ENCODE measurements around the gene DYNC2LI1.
"Not testable (repeated sequence)": the region's sequence is repeated elsewhere in the genome, so short reads cannot be mapped to it uniquely, and the experiment has no call there.

The DYNC2LI1 gene

DNA sequence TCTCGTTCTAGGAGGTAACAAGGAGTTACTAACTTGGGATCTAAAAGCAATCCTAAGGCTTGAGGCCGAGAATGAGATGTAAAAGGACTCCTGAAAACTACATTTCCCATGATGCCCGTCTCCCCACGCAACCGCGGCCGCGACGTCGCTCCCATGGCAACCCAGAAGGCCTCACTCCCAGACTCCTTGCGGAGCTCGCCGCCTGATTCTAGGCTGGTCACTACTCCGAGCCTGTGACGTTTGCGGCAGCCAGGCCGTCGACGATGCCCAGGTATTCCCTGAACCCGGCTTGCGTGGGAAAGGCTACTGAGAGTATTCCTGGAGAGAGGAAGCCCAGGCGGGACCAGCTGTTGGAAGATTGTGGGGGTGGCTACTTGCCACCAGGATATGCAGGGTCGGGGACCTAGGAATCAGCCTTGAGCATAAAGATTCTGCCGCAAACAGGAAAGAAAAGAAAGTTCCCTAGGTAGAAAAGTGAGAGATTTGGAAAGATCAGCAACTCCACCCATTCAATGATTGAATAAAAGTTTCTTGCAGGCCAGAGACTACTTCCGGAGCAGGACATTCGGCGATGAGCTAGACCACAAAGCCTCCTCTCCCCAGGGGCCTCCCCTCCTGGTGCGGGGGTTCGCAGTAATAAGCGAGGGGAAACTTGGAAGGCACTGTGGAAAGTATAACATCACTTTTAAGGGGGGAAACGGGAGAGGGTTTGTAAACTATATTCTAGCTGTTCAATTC is at the start of gene DYNC2LI1:
Gene DYNC2LI1 (plus strand): TSS at position 164 of the 738 bp plus-strand sequence. CDS start 100 bp downstream, at position 264.
- peak; percentile 52 to 75 for DNase-seq

DNA sequence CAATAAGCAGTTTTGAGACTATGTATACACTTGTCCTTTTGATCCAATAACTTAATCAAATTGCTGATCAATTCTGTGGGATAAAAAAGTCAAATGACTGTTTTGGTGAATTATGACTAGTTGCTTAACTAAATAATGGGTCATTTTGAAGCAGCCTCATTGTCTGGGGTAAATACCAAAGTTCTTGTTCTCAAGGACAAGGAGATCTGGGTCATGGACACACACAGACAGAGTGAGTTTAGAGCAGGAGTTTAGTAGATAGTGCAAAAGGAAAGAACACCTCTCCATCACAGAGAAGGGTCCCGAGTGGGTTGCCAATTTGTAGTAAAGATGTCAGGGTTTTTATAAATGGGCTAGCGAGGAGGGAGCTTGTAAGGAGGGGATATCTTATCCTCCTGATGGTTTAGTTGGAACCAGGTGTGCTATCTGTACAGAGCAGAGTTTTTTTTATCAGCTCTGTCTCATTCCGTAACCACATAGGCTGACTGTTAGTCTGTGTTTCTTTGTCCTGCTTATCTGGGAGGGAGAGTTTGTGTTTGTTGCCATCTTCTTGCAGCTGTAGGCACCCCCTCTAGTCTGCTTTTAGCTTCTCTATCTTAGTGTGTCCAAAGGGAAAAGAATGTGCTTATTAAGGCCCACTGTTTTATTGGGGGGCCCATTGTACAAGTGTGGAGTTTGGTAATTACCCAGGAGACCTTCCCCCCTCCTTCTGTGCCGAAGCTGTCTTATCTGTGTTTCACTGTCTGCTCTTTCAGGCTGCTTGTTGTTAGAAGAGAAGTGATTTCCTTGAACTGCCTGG is 48.9 kb upstream of the DYNC2LI1 start:
- DNase-seq = no peak

DNA sequence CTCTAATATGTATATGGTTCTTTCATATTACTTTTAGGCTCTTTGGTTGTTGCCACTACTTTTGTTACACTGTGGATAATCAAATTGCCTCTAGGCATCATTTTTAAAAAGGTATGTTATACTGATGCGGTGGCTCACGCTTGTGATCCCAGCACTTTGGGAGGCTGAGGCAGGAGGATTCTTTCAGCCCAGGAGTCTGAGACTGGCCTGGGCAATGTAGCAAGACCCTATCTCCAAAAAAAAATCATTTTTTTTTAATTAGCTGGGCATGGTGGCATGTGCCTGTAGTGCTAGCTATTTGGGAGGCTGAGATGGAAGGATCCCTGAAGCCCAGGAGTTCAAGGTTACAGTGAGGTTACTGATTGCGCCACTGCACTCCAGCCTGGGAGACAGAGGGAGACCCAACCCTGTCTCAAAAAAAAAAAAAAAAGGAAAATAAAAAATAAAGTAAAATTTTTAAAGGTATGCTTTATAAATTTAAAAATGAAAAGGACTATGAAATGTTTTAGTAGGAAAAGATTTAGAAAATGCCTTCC is 48.1 kb upstream of the DYNC2LI1 start:
- DNase-seq = no peak

DNA sequence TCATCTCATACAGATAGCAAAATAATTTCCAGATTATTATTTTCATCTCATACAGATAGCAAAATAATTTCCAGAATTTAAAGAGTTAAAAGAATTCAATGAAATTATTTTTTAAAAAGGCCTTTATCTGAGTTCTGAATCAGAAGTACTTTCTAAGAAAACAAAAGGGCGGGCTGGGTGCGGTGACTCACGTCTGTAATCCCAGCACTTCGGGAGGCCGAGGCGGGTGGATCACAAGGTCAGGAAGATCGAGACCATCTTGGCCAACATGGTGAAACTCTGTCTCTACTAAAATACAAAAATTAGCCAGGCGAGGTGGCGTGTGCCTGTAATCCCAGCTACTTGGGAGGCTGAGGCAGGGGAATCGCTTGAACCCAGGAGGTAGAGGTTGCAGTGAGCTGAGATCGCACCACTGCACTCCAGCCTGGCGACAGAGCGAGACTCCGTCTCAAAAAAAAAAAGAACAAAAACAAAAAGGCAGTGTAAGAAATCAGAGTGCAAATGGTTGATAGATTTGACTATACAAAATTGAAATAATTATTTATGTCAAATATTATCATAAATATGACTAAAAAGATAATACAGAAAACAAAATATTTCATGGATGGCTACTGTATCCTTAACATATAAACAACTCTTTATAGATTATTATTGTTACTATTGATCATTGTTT is 46.7 kb upstream of the DYNC2LI1 start:
- not testable (repeated sequence) for DNase-seq

DNA sequence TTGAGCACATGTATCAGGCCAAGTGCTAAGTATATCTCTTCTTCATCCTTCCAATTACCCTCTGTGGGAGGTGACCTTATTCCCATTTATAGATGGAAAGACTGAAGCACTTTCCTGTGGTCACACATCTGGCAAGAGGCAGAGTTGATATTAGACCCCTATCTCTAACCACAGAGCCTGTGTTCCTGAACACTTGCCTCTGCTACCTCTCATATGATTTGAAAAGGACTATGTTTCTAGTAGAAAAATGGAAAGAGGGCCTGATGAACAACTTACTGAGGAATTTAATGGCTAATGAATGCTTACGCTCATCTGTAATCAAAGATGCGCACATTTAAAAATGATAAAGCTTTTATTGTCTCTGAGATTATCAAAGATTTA is 46.2 kb upstream of the DYNC2LI1 start:
- no peak for DNase-seq

DNA sequence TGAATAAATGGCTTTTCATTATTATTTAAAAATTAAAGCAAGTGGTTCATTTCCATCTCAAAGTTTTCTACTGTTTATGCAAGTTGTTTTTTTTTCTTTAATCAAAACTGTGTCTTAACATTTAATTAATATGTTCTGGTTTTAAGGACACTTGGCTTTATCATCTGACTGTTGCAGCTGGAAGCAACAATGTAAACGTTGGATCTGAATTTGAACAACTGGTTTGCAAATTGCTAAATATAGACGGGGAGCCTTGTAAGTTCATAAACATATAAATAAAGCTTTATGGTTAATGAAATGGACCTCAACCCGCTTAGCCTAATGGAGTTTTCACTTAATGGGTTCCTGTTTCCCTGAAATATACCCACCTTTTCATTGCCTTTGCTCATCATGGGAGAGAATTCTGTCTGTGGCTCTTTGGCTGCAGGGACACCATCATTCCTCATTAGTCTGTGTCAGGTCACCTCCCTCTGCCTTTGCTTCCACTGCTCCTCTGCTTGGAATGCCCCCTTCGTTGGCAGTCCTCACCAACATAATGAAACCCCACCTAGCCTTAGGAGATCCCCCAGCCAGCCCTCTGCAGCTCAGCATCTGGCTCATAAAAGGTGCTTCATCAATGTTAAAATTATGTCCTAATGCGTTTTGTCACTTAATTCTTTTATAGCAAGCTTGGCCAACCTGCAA is 44.2 kb upstream of the DYNC2LI1 start:
- no peak for DNase-seq

DNA sequence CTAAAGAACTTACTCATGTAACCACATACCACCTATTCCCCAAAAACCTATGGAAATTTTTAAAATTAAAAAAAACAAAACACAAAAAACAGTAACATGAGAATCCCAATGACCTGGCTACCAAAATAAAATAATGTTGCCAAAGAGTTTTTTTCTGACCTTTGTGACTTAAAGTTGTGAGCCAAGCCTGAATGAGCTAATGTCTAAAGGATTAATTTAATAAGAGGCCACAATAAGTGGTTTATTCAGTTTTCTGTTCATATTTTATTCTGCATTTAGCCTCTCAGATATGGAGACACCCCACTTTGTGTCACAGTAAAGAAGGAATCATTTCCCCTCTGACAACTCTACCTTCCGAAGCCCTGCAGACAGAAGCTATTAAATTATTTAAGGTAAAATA is 42.6 kb upstream of the DYNC2LI1 start:
- no peak for DNase-seq

DNA sequence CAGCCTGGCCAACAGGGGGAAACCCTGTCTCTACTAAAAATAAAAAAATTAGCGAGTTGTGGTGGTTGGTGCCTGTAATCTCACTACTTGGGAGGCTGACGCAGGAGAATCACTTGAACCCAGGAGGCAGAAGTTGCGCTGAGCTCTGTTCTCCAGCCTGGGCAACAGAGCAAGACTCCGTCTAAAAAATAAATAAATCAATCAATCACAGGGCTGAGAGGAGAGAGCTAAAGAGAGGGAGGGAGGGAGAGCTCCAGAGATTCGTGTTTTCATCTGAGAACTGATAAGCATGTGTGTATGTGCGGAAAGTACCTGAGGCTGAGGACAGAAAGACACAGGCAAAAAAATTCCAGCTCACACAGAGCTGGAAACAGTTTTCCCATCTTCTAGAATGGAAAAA is 37.2 kb upstream of the DYNC2LI1 start:
- DNase-seq = no peak

DNA sequence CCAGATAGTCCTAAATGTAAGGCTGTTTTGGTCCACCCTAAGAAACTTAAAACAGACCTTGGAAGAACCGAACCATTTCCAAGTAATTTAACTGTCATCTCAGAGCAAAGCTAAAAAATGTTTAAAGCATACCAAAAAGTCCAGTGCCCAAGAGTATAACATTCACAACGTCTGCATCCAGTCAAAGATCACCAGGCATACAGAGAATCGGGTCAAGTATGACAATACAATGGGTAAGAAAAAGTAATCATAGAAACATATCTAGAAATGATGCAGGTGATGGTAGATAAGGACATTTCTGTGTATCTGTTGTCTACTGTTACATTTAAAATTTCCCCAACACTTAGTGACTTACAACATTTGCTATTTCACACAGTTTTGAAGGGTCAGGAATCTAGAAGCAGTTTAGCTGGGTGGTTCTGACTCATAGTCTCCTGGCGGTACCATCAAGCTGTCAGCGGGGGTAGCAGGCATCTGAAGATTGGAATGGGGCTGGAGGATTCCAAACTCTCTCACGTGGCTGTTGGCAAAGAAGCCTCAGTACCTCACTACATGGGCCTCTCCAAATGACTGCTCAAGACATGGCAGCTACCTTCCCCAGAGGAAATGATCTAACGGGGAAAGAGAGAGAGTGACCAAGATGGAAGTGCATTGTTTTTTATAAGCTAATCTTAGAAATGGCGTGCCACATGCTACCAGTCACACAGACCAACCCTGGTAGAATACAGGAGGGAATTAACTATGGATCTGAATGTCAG is 36.6 kb upstream of the DYNC2LI1 start:
- DNase-seq = no peak

DNA sequence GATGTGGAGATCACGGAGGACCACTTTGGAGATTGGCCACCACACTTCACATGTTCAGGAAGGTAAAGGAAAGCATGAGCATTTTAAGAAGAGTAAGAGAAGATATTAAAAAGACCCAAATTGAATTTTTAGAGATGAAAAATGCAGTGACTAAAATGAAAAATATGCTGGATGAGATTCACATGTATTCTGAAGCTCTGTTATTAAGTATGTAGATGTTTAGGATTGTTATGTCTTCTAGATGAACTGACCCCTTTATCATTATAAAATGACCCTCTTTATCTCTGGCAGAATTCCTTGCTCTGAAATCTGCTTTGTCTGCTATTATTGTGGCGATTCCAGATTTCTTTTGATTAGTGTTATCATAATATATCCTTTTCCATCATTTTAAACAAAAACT is 36.0 kb upstream of the DYNC2LI1 start:
- no peak for DNase-seq

DNA sequence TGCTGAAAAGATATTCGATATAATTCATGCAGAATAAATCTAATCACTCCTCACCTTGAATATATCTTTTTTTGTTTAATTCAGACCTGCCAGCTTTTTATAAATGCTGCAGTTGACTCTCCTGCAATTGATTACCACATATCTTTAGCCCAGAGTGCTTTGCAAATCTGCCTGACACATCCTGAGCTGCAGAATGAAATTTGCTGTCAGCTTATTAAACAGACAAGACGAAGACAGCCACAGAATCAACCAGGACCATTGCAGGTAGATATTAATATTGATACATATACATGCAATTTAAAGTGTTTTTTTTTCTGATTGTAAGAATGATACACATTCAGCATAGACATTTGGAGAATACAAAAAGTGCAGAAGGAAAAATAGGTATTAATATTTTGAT is 35.6 kb upstream of the DYNC2LI1 start:
- no peak for DNase-seq

DNA sequence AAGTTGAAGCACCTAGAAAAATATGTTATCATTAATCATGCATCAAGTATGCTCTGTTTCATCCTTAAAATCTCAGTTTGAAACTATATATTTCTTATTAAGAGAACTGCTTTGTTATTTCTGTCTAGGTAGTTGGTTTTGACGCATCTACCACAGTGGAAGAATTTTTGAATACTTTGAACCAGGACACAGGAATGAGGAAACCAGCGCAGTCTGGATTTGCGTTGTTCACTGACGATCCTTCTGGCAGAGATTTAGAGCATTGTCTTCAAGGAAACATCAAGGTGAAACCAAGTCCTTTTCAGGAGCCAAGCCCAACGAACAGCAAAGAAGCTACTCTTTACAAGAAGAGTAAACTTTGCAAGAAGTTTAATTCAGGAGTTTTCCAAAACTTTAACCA is 30.1 kb upstream of the DYNC2LI1 start:
- no peak for DNase-seq

DNA sequence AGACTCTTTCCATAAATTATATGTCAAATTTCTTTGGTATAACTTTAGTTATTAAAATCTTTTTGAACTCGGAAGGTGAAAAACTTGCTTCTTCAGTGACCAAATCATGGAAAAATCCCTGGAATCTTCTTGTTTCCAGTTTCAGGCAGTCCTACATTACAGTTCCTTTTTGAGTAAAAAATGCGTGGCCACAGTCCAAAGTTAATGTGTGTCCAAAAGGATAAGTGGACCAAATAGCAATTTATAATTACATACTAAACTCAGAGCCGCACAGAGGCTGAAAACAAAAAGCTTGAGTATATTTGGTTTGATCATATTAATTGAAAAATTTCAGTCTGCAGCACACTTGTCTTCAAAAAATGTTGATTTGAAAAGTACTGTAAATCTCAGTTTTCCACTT is 28.4 kb upstream of the DYNC2LI1 start:
- DNase-seq = no peak

DNA sequence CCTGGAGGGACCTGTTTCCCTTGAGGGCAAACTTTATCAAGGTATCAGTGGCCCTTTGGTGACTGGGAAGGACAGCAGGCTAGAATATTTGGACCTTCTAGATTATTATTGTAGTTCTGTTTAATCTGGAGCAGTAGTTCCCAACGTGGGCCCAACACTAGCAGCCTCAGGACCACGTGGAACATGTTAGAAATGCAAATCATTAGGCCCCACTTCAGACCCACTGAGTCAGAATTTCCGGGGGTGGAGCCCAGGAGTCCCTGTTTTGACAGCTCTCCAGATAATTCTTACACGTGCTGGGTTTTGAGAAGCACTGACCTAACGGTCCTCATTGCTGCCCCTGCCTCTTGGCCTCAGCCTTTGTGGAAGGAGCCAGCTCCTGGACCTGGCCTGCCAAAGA is 25.5 kb upstream of the DYNC2LI1 start:
- no peak for DNase-seq

DNA sequence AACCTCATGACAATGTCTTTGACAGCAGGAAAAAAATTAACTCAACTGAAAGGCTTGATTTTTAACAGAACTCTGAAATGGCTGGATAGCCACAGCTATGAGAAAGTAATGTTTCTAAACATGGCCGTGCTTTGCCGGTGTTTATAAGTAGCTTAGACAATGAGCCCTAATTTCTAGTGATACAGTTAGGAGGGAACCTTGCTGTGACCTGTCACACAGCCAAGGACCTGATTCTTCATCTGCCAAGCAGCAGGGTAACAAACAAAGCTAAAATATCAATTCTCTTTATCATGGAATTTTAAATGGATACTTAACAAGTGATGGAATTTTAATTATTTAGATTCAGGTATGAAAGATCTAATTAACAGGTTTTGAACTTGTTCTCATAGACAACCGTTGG is 24.3 kb upstream of the DYNC2LI1 start:
- no peak for DNase-seq

DNA sequence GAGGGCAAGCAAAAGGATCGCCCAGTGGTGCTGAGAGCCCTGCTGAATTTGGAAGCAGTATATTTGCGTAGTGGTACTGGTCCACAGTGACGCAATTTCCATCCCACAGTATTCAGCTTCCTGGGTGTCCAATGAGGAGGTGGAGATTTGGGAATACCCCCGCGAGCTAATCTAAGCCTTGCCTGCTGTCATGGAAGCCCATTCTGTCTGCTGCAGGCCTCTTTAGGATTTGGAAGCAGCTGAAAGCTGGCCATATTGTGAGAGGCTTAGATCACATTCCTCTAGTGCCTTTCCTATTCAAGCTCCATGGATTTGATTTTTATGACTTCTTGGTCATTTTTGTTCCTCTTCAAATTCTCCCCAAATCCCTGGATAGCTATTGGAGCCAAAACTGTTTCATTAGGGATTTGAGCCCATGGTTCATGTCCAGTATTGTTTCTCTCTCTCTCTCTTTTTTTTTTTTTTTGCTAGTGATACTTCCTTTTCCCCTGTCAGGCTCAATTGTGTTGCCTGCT is 22.3 kb upstream of the DYNC2LI1 start:
- no peak for DNase-seq

DNA sequence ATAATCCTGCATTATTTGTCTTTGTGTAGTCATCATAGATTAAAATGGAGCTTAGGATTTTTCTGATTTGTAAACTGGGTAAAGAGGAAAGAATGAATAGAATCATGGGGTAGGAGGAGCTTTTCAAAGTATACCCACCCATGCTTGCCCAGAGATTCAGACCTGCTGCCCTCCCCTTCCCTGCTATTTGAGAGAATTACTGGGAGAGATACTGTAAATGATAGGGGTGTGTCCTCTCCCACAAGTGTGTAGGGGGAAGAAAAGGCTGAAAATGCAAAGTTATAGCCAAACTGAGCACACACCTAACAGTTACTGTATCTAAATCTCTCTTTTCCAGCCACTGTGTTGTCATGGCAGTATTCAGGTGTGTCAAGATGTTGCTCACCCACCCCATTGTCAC is 21.5 kb upstream of the DYNC2LI1 start:
- no peak for DNase-seq

DNA sequence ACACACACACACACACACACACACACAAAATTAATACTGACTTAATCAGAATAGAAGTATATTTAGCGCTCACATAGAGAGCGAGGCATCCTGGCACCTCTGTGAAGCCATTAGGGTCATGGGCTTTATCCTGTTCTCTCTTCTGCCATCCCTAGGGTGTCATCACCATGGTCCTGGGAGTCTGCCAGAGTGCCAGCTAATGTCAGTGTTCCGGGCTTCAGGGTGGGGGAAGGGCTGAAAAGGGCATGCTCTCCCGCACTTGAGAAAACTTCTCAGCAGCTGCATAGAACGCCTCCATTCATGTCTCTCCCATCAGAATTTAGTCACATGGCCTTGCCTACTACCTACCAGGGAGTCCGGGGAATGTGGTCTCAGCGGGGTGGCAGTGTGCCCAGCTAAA is 19.7 kb upstream of the DYNC2LI1 start:
- DNase-seq = no peak

DNA sequence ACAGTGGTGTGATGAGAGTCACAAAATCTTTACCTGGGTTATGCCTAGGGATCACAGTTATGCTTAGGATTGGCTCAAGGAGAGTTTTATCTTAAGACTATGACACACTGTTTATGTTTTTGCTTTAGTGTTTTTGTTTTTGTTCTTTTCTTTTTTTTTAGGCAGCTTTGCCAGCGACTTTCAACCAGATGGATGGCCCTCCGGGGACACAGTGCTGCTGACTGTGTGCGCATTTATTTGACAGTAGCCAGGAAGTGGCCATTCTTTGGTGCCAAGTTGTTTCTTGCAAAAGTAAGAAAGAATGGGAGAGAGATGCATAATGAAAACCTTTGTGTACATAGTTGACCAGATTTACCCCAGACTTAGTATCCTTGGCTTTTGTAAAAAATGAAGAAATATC is 15.1 kb upstream of the DYNC2LI1 start:
- DNase-seq = no peak

DNA sequence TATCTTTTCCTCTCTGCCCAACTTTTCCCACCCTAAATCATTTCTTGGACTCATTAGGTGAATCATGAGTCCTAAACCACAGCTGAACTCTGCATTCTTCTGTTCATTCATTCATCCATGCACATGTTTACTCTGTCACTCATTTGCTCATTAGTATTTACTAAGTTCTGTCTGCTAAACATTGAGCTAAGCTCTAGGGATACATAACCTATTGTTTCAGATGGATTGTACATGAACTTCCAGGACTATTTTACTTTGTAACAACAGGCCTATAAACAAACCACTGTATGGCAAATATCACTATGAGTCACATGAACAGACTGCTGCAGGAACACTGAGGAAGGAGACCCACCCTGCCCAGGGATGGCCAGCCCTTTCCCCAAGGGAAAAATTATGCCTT is 14.6 kb upstream of the DYNC2LI1 start:
- no peak for DNase-seq

DNA sequence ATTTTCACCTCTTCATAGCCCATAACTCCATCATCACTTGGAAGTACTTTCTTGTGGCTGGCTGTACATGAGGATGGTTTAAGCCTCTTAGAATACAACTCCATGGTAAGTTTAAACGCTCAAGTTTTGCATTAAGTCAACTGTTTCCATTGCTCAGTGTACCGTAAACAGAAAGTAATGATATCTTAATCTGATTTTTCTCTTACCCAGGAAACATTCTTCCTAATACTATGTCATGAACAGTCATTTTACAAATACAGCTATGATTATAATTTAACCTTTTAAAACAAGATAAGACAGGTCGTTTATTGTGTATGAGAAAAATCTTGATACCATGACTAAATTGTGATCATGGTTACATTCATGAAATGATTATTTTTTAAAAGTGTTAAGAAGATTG is 11.6 kb upstream of the DYNC2LI1 start:
- no peak for DNase-seq

DNA sequence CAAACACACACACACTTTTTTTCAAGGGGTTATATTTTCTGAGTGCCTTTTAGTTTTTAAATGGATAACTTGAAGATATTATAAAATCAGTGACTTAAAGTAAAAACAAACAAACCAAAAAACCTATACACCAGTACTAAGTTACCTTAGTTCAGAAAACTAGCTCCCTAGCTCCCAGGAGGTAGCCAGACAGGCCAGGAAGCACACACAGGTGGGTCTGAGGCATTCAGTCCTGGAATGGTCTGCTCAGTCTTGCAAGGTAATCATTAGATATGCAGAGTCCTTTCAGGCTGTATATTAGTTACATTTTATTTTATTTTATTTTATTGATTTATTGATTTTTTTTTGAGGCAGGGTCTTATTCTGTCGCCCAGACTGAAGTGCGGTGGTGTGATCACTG is 10.7 kb upstream of the DYNC2LI1 start:
- DNase-seq = no peak

All from NCI-H187 (cell line).